ENCODE data around the gene ARL4A. TPM values are rescaled to one million over a fixed set of nuclear protein-coding genes. Genes with fewer than 3 reads are reported as not detected.

ARL4A gene
- total and polyA plus RNA-seq, 9 of the 15 experiments (the other 6 are each of a cell fraction or from before 2014, with no cell fraction given): 118 to 688 (median 172) TPM

DNA sequence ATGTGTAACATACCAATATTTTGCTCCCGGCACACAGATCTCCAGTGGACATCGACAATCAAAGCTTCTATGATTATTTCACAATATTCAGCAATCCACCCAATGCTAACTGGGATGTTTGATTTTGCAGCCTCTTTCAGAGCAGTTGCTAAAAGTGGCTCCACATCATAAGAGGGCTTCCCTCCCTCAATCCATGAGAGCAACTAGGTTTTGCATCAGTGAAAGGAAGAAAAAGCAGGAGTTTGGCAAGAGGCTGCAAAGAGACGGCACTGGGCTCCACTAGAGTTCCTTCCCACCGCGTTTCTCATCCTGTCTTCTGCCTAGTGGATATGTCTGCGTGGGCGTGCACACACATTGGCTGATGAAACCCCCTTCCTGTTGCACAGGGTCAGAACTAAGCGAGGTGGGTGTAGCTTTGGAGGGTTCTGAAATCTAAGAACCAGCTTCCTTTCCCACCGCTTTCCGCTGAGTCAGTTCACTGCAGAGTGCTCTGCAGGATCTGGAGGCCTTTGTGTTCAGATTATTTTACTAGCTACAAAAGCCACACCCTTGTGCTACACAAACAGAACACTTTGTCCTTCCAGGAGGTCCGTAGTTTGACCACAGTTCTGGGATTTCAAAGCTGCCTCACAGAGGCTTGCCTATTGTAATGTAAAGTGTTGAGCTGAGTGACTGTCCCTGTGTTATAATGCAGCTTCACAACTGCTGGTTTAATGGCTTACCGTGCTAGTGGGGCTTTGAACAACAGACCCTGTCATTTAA lies 28.1 kb downstream of the ARL4A start (continued):
- TF ChIP-seq, protein P1, sequence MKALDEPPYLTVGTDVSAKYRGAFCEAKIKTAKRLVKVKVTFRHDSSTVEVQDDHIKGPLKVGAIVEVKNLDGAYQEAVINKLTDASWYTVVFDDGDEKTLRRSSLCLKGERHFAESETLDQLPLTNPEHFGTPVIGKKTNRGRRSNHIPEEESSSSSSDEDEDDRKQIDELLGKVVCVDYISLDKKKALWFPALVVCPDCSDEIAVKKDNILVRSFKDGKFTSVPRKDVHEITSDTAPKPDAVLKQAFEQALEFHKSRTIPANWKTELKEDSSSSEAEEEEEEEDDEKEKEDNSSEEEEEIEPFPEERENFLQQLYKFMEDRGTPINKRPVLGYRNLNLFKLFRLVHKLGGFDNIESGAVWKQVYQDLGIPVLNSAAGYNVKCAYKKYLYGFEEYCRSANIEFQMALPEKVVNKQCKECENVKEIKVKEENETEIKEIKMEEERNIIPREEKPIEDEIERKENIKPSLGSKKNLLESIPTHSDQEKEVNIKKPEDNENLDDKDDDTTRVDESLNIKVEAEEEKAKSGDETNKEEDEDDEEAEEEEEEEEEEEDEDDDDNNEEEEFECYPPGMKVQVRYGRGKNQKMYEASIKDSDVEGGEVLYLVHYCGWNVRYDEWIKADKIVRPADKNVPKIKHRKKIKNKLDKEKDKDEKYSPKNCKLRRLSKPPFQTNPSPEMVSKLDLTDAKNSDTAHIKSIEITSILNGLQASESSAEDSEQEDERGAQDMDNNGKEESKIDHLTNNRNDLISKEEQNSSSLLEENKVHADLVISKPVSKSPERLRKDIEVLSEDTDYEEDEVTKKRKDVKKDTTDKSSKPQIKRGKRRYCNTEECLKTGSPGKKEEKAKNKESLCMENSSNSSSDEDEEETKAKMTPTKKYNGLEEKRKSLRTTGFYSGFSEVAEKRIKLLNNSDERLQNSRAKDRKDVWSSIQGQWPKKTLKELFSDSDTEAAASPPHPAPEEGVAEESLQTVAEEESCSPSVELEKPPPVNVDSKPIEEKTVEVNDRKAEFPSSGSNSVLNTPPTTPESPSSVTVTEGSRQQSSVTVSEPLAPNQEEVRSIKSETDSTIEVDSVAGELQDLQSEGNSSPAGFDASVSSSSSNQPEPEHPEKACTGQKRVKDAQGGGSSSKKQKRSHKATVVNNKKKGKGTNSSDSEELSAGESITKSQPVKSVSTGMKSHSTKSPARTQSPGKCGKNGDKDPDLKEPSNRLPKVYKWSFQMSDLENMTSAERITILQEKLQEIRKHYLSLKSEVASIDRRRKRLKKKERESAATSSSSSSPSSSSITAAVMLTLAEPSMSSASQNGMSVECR (CRISPR knock-in tag; IDR thresholded peaks at IDR 0.05): peak; percentile 29; the same call in 1 of the 2 replicates
- TF ChIP-seq ZNF586 (CRISPR knock-in tag; conservative IDR thresholded peaks at IDR 0.05) (0 out of 2 replicates have a peak, but pooled peaks have one; percentile 42), YY1 (IDR thresholded peaks at IDR 0.05; ENCODE audit: borderline replicate concordance in 1 of 3, control insufficient read depth in 1 of 3, extremely low read depth in 1 of 3, insufficient read depth in 3 of 3, insufficient read length in 1 of 3, insufficient replicate concordance in 2 of 3, low read depth in 1 of 3, low read length in 2 of 3) (peak in 1 of 3 experiments; percentile 22), HIVEP1 (CRISPR knock-in tag; IDR thresholded peaks at IDR 0.05) (0 out of 2 replicates have a peak, but pooled peaks have one; percentile 16), POLR2B (IDR thresholded peaks at IDR 0.05; ENCODE audit: low read depth, partially characterized antibody) (peak; percentile 93), TEAD4 (IDR thresholded peaks at IDR 0.05; ENCODE audit: low read length) (peak; percentile 74), TEAD4 (CRISPR knock-in tag; IDR thresholded peaks at IDR 0.05; ENCODE audit: borderline replicate concordance) (no peak), PHF8 (IDR thresholded peaks at IDR 0.05; ENCODE audit: borderline replicate concordance, low read length) (no peak; the same call in 1 of the 2 replicates), RAD21 (CRISPR knock-in tag; conservative IDR thresholded peaks at IDR 0.05 in 1 of 2, IDR thresholded peaks at IDR 0.05 in 1 of 2) (peak in 1 of 2 experiments; percentile 43; a peak in 2 of 4 replicates), E2F4 (CRISPR knock-in tag; IDR thresholded peaks at IDR 0.05; ENCODE audit: low read depth) (no peak), CXXC5 (CRISPR knock-in tag; IDR thresholded peaks at IDR 0.05) (peak; percentile 56), GTF2E2 (tag; IDR thresholded peaks at IDR 0.05) (peak; percentile 14; the same call in 1 of the 2 replicates), SRF (CRISPR knock-in tag; IDR thresholded peaks at IDR 0.05) (peak in 1 of 2 experiments; percentile 44; a peak in 1 of 4 replicates), POLR2AphosphoS5 (IDR thresholded peaks at IDR 0.05; ENCODE audit: control insufficient read depth, insufficient read depth, low read depth, low read length) (peak; percentile 91)
- TF ChIP-seq, protein P2, sequence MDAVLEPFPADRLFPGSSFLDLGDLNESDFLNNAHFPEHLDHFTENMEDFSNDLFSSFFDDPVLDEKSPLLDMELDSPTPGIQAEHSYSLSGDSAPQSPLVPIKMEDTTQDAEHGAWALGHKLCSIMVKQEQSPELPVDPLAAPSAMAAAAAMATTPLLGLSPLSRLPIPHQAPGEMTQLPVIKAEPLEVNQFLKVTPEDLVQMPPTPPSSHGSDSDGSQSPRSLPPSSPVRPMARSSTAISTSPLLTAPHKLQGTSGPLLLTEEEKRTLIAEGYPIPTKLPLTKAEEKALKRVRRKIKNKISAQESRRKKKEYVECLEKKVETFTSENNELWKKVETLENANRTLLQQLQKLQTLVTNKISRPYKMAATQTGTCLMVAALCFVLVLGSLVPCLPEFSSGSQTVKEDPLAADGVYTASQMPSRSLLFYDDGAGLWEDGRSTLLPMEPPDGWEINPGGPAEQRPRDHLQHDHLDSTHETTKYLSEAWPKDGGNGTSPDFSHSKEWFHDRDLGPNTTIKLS (IDR thresholded peaks at IDR 0.05; ENCODE audit: borderline replicate concordance, low read depth): no peak; the same call in 1 of the 2 replicates
- TF ChIP-seq, protein P3, sequence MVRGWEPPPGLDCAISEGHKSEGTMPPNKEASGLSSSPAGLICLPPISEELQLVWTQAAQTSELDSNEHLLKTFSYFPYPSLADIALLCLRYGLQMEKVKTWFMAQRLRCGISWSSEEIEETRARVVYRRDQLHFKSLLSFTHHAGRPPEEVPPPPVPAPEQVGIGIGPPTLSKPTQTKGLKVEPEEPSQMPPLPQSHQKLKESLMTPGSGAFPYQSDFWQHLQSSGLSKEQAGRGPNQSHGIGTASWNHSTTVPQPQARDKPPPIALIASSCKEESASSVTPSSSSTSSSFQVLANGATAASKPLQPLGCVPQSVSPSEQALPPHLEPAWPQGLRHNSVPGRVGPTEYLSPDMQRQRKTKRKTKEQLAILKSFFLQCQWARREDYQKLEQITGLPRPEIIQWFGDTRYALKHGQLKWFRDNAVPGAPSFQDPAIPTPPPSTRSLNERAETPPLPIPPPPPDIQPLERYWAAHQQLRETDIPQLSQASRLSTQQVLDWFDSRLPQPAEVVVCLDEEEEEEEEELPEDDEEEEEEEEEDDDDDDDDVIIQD (CRISPR knock-in tag; IDR thresholded peaks at IDR 0.05): no peak
